GM12878 (cell line): Measurements from ENCODE around the gene EXD3.

Experiments used
- EP300 ChIP-seq, 2 experiments: fragments of 150-350 bp in 1 of 2; IDR thresholded peaks; 2 replicates each; pipeline ENCODE4 v1.6.1; 2011 to 2012; ENCODE audit warnings: low read depth in 2 of 2, low read length in 2 of 2, borderline replicate concordance in 1 of 2, improper control_type of control experiment in 1 of 2, inconsistent platforms in 1 of 2; ENCODE audit not compliant: control insufficient read depth in 1 of 2
- TF ChIP-seq, protein P1 (sequence below): IDR thresholded peaks from 2 replicates; pipeline ENCODE4 v1.6.1; 2011; ENCODE audit warnings: low read depth, low read length, improper control_type of control experiment, borderline replicate concordance

DNA sequence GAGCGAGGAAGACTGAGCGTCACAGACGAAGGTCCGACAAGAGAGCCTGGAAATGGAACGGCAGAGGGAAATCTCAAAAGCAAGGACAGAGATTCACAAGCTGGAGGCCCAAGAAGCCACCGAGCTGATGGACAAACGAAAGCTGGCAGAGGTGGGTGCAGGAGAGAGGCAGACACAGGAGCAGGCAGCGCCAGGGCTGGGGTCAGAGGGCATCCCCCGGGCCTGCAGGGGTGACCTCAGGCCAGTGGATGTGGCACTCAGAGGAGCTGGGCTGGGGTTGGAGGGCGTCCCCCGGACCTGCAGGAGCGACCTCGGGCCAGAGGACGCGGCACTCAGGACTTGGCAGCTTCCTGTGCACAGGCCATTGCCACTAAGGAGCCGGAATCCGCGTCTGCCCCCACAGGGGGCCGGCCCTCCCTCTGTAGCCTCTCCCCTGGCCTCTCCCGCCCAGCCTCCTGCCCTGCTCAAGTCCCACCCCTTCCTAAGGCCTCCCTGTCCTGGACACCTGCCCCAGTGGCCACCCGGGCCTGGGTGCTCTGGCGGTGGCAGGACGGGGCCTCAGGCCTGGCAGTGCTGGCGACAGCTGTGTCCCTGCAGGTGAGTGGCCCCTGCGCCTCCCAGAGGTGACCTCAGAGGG, 40.4 kb downstream of the EXD3 start:
- TF ChIP-seq, protein P1, sequence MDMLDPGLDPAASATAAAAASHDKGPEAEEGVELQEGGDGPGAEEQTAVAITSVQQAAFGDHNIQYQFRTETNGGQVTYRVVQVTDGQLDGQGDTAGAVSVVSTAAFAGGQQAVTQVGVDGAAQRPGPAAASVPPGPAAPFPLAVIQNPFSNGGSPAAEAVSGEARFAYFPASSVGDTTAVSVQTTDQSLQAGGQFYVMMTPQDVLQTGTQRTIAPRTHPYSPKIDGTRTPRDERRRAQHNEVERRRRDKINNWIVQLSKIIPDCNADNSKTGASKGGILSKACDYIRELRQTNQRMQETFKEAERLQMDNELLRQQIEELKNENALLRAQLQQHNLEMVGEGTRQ = no peak
- no peak for TF ChIP-seq EP300 (IDR thresholded peaks at IDR 0.05; ENCODE audit: borderline replicate concordance in 1 of 2, control insufficient read depth in 1 of 2, low read depth in 2 of 2, low read length in 2 of 2)
